Tibial artery (tissue), 4 donors: ENCODE data around the gene CAMKK2.

ENCODE experiments used
- DNase-seq, 2 donors: peaks; one replicate each; pipeline ENCODE4 v3.0.0-alpha.2; 2019
- H3K27ac ChIP-seq, 2 donors: fragments of 200-600 bp; sonication (generic) in 1 of 2; 1 replicate in 1 of 2; 2 replicates in 1 of 2; pipeline ENCODE4 v1.5.1; 2018 to 2019; ENCODE audit warnings: mild to moderate bottlenecking in 1 of 2
- H3K27me3 ChIP-seq, 2 donors: fragments of 200-600 bp; sonication (generic) in 1 of 2; one replicate each; pipeline versions ENCODE4 v1.5.1 to v1.6.0; 2016 to 2019
- H3K36me3 ChIP-seq, 3 donors: fragments of 200-600 bp; sonication (generic) in 2 of 3; one replicate each; pipeline ENCODE4 v1.5.1; 2016 to 2019; ENCODE audit warnings: mild to moderate bottlenecking in 2 of 3
- H3K4me1 ChIP-seq, 4 donors: fragments of 200-600 bp; sonication (generic) in 2 of 4; 1 replicate in 3 of 4; 2 replicates in 1 of 4; pipeline ENCODE4 v1.5.1; 2016 to 2019
- H3K4me3 ChIP-seq, 2 donors: fragments of 200-600 bp; sonication (generic) in 1 of 2; 1 replicate in 1 of 2; 2 replicates in 1 of 2; pipeline ENCODE4 v1.5.1; 2018 to 2019; ENCODE audit warnings: mild to moderate bottlenecking in 2 of 2
- H3K9me3 ChIP-seq, 3 donors: fragments of 200-600 bp; sonication (generic) in 1 of 3; one replicate each; pipeline ENCODE4 v1.5.1; 2016 to 2019
- intact Hi-C: fragments of 100-400 bp; cut with DNase I; formaldehyde crosslinking; loops from one replicate; pipeline ENCODE4 v1.15.0; 2023; ENCODE audit warnings: low total_unique reads
- TF ChIP-seq, protein P1 (sequence below), 2 experiments: fragments of 200-600 bp in 1 of 2; fragments of 450-650 bp in 1 of 2; IDR thresholded peaks; one replicate each; pipeline ENCODE4 v1.5.1; 2017 to 2019; ENCODE audit warnings: antibody characterized with exemption in 2 of 2, mild to moderate bottlenecking in 1 of 2, moderate library complexity in 1 of 2

CAMKK2 gene

DNA sequence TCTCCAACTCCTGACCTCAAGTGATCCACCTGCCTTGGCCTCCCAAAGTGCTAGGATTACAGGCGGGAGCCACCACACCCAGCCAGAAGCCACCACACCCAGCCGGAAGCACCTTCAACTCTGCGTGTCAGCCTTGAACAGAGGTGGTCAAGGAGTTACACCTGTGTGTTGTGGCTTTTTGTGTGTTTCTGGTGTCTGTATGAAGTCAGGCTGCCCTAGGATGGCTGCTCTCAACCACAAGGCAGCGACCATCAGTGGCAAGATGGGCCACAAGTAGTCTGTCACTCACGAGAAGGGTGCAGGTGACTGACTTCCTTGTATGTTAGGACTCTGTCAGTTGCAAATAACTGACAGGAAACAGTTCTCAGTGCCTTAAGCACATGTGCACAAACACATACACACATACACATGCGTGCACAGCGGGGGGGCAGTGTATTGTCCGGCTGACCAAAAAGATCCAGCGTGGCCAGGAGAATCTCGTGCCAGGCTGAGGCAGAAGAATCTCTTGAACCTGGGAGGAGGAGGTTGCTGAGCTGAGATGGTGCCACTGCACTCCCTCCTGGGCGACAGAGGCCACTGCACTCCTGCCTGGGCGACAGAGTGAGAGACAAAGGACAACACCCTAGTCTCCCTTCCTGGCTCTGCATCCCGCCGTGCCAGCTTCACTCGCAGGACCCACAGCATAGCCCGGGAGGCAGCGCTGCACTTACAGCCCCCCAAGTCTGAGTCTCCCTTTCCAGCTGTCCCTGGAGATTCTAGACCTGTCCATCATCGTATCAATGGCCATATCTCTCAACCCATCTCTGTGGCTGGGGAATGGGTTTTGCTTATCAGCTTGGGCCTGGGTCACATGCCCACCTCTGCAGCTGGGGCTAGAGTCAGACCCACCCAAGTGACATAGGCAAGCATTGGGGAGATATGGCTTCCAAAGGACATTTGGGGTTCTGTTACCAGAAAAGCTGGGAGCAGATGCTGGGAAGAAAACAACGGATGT lies 72.9 kb downstream of the CAMKK2 start:
- Histone ChIP-seq H3K27me3 (no peaks in the 10 kb centered on the region), H3K4me3 (no peak overlapping the region), H3K4me1 (no peaks in the 10 kb centered on the region), H3K36me3 (peaks cover 10 to 61% (median 39%) of the 10 kb centered on the region in 3 donors), H3K9me3 (no peaks in the 10 kb centered on the region), H3K27ac (no peak overlapping the region)
- no peak for DNase-seq
- intact Hi-C loops, result no loop called here
- TF ChIP-seq, protein P1, sequence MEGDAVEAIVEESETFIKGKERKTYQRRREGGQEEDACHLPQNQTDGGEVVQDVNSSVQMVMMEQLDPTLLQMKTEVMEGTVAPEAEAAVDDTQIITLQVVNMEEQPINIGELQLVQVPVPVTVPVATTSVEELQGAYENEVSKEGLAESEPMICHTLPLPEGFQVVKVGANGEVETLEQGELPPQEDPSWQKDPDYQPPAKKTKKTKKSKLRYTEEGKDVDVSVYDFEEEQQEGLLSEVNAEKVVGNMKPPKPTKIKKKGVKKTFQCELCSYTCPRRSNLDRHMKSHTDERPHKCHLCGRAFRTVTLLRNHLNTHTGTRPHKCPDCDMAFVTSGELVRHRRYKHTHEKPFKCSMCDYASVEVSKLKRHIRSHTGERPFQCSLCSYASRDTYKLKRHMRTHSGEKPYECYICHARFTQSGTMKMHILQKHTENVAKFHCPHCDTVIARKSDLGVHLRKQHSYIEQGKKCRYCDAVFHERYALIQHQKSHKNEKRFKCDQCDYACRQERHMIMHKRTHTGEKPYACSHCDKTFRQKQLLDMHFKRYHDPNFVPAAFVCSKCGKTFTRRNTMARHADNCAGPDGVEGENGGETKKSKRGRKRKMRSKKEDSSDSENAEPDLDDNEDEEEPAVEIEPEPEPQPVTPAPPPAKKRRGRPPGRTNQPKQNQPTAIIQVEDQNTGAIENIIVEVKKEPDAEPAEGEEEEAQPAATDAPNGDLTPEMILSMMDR (IDR thresholded peaks at IDR 0.05), result no peak

DNA sequence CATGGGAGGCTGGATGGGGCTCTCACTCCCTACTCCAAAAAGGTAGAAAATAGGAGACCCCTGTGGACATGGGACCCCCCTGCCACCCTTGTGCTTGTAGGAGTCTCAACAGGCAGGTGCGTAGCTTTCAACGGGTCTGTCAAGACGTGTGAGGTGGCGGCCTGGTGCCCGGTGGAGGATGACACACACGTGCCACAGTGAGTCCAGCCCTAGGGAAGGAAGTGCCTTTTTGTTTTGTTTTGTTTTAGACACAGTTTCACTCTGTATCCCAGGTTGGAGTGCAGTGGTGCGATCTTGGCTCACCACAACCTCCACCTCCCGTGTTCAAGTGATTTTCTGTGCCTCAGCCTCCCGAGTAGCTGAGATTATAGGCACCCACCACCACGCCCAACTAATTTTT lies 73.7 kb downstream of the CAMKK2 start:
- Histone ChIP-seq H3K4me1 (no peaks in the 10 kb centered on the region), H3K36me3 (peaks cover 9 to 66% (median 38%) of the 10 kb centered on the region in 3 donors), H3K27ac (no peak overlapping the region), H3K27me3 (no peaks in the 10 kb centered on the region), H3K4me3 (no peak overlapping the region), H3K9me3 (no peaks in the 10 kb centered on the region)
- intact Hi-C loops, result no loop called here
- DNase-seq, result no peak
- TF ChIP-seq, protein P1 (IDR thresholded peaks at IDR 0.05), result no peak

DNA sequence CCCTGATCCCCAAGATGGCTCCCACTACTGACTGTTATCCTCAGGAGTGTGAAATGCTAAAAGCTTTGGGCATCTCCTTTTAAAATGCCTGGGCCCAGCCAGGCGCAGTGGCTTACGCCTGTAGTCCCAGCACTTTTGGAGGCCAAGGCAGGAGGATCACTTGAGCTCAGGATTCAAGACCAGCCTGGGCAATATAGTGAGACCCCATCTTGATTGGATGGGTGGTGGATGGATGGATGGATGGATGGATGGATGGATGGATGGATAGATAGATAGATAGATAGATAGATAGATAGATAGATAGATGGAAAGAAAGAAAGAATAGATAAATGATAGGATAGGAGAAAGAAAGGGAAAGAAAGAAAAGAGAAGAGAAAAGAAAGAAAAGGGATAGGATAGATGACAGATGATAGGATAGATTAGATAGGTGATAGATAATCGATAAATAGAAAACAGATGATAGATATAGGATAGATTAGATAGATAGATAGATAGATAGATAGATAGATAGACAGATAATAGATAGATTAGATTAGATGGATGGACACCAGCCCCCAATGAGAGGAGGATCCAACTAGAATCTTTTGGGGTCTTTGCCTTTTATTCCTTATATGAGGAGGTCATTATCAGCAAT lies 77.0 kb downstream of the CAMKK2 start:
- no peak for DNase-seq
- H3K36me3 ChIP-seq, result peaks cover 0 to 57% (median 22%) of the 10 kb centered on the region in 3 donors
- no peak overlapping the region for H3K27ac ChIP-seq
- H3K4me3 ChIP-seq, result no peak overlapping the region
- intact Hi-C loops, result no loop called here
- no peaks in the 10 kb centered on the region for H3K9me3 ChIP-seq
- no peaks in the 10 kb centered on the region for H3K27me3 ChIP-seq
- TF ChIP-seq, protein P1 (IDR thresholded peaks at IDR 0.05), result no peak
- H3K4me1 ChIP-seq, result peaks cover 0 to 9% (median 4%) of the 10 kb centered on the region in 4 donors

DNA sequence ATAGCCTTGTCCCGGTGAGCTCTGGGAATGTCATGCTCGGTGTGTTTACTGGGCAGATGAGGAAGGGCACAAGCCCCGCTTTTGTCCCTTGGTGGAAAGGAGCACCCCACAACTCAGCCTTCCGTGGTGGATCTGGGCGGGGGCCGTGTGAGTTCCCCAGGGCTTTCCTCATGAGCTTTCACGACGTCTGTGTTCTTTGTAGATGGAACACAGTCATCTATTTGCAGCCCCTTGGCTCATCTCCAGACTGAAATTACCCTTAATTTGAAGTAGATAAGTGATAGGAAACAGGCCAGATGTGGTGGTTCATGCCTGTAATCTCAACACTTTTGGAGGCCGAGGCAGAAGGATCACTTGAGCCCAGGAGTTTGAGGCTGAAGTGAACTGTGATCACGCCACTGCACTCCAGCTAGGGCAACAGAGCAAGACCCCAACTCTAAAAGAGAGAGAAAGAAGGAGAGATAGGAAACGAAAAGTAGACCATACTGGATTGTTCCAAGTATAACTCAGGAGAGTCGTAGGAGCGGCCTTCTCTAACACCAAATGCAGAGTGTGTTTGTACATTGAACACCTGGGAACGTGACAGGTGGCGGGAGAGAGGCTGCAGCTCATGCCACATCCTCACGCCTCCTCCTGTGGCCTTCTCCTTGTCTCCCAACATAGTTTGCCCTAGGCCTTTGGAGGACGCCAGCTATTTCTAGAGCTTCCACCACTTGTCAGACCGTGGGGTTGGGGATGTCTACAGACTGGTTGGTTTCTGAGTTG lies 77.7 kb downstream of the CAMKK2 start:
- Histone ChIP-seq H3K27ac (no peak overlapping the region), H3K27me3 (no peaks in the 10 kb centered on the region), H3K9me3 (no peaks in the 10 kb centered on the region), H3K4me3 (no peak overlapping the region), H3K4me1 (peaks cover 0 to 10% (median 5%) of the 10 kb centered on the region in 4 donors), H3K36me3 (peaks cover 0 to 50% (median 19%) of the 10 kb centered on the region in 3 donors)
- TF ChIP-seq, protein P1 (IDR thresholded peaks at IDR 0.05), result no peak
- intact Hi-C loops, result no loop called here
- no peak for DNase-seq

DNA sequence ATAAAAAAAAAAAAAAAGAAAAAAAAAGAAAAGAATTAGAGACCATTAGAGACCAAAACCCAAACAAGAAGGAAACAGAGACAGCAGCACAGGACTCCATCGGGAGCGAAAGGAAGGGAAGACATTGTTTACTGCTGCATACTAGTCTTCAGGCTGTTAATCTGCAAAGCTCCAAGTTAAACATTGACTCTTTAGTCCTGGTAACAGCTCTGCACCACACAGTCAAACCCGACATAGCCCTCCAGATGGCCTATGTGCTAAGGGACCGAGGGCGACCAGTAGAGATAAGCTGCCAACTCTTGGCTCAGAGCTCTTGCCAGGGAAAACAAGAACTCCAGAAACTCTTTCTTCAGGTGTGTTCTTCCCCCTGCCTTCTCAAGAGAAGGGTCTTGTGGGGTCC lies 78.7 kb downstream of the CAMKK2 start:
- Histone ChIP-seq H3K4me1 (peaks cover 0 to 10% (median 5%) of the 10 kb centered on the region in 4 donors), H3K9me3 (no peaks in the 10 kb centered on the region), H3K27me3 (no peaks in the 10 kb centered on the region), H3K4me3 (no peak overlapping the region), H3K36me3 (peaks cover 0 to 40% (median 9%) of the 10 kb centered on the region in 3 donors), H3K27ac (no peak overlapping the region)
- no peak for DNase-seq
- TF ChIP-seq, protein P1 (IDR thresholded peaks at IDR 0.05), result no peak
- intact Hi-C loops, result no loop called here
